Duodenal mucosa (tissue), 2 donors: Measurements from ENCODE around the gene LCE3B.

Experiments
- H3K27ac ChIP-seq: one replicate; pipeline ENCODE4 v1.7.0; 2013; ENCODE audit warnings: low read depth, low read length
- H3K27me3 ChIP-seq, 2 donors: one replicate each; pipeline ENCODE4 v1.7.0; 2013; ENCODE audit warnings: low read length in 2 of 2, control low read depth in 1 of 2; ENCODE audit not compliant: insufficient read depth in 2 of 2, control insufficient read depth in 1 of 2
- H3K36me3 ChIP-seq, 2 donors: one replicate each; pipeline ENCODE4 v1.7.0; 2013; ENCODE audit warnings: low read length in 2 of 2, control low read depth in 1 of 2; ENCODE audit not compliant: insufficient read depth in 2 of 2, control insufficient read depth in 1 of 2
- H3K4me1 ChIP-seq, 2 donors: one replicate each; pipeline ENCODE4 v1.7.0; 2013; ENCODE audit warnings: low read length in 2 of 2, control low read depth in 1 of 2; ENCODE audit not compliant: insufficient read depth in 2 of 2, control insufficient read depth in 1 of 2
- H3K4me3 ChIP-seq, 2 donors: one replicate each; pipeline ENCODE4 v1.7.0; 2013; ENCODE audit warnings: low read length in 2 of 2, low read depth in 1 of 2
- H3K9ac ChIP-seq, 2 donors: one replicate each; pipeline ENCODE4 v1.7.0; 2013; ENCODE audit warnings: low read length in 2 of 2, low read depth in 1 of 2
- H3K9me3 ChIP-seq, 2 donors: one replicate each; pipeline ENCODE4 v1.7.0; 2013; ENCODE audit warnings: low read length in 2 of 2, control low read depth in 1 of 2; ENCODE audit not compliant: control insufficient read depth in 1 of 2

Gene LCE3B

DNA sequence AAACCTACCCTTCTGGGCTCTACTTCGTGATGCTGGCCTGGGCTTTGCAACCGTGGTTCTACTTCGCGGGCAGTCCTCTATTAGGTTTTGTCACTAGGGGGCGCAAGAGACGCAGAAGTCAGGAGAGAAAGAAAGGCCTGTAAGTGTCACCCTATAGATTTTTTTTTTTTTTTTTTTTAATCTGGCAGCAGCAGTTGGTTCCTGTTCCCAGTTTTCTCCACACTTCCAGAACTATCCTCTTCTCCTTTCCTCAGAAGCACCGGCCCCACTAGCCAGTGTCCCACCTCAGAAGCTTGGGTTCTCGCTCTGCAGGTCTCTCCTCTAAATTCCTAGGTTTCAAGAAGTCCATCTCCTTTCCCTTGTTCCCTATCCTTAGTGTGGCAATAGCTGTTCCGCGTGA lies 40.5 kb downstream of the LCE3B start:
- peaks cover 0 to 3% of the 10 kb centered on the region in 2 donors for H3K27me3 ChIP-seq
- no peak overlapping the region for H3K9ac ChIP-seq
- no peak overlapping the region for H3K4me3 ChIP-seq
- no peak overlapping the region for H3K27ac ChIP-seq
- H3K9me3 ChIP-seq, result no peaks in the 10 kb centered on the region
- no peaks in the 10 kb centered on the region for H3K36me3 ChIP-seq
- no peaks in the 10 kb centered on the region for H3K4me1 ChIP-seq

DNA sequence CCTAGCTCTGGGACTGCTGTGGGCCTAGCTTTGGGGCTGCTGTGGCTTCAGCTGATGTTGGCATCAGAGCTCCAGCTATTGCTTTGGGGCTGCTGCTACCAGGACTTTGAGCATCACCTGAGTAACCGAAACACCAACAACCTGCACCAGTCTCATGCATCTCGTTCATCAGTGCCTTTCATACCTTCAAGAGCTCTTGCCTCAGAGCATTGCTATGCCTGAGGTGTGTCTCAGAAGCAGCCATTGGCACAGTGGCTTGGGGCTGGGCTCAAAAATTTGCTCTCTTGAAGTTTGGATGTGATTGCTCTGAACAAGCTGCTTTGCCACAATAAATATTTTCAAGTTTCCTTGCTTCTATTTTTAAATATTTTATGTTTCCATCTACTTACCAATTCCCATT lies 42.8 kb downstream of the LCE3B start:
- H3K27ac ChIP-seq, result no peak overlapping the region
- no peaks in the 10 kb centered on the region for H3K9me3 ChIP-seq
- H3K9ac ChIP-seq, result no peak overlapping the region
- no peak overlapping the region for H3K4me3 ChIP-seq
- H3K4me1 ChIP-seq, result no peaks in the 10 kb centered on the region
- no peaks in the 10 kb centered on the region for H3K36me3 ChIP-seq
- peaks cover 0 to 3% of the 10 kb centered on the region in 2 donors for H3K27me3 ChIP-seq

DNA sequence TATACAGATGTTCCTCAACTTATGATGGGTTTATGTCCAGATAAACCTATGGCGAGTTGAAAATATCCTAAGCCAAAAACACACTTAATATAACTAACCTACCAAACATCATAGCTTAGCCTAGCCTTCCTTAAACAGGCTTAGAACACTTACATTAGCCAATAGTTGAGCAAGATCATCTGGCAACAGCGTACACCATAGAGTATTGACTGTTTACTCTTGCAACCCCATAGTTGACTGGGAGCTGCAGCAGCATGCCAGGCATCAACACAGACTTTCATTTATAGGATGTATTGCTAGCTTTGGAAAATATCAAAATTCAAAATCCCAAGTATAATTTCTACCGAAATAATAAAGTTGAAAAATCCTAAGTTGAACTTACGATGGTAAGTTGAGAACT lies 44.1 kb downstream of the LCE3B start:
- no peaks in the 10 kb centered on the region for H3K9me3 ChIP-seq
- H3K9ac ChIP-seq, result no peak overlapping the region
- H3K4me1 ChIP-seq, result no peaks in the 10 kb centered on the region
- H3K27me3 ChIP-seq, result peaks cover 0 to under 1% of the 10 kb centered on the region in 2 donors
- H3K27ac ChIP-seq, result no peak overlapping the region
- no peak overlapping the region for H3K4me3 ChIP-seq
- no peaks in the 10 kb centered on the region for H3K36me3 ChIP-seq

DNA sequence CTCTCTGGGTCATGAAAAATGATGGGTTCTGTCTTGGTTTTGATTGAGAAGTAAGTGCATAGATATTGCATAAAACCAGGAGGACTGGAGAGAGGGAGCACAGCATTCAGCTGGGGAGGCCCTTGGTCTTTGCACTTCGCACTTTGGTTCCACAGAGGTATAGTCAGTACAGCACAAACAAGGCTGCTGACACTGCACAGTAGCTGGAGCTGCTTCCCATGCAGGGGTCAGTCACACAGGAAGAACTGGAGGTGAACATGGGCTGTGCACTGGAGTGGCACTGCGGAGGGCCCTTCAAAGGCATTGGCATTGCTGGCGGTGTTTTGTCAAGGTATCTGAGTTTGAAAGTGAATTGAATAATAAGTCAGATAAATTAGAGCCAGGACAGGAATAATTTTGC lies 45.0 kb downstream of the LCE3B start:
- H3K4me3 ChIP-seq, result no peak overlapping the region
- no peaks in the 10 kb centered on the region for H3K4me1 ChIP-seq
- no peaks in the 10 kb centered on the region for H3K27me3 ChIP-seq
- H3K27ac ChIP-seq, result no peak overlapping the region
- H3K9me3 ChIP-seq, result no peaks in the 10 kb centered on the region
- H3K9ac ChIP-seq, result no peak overlapping the region
- no peaks in the 10 kb centered on the region for H3K36me3 ChIP-seq

DNA sequence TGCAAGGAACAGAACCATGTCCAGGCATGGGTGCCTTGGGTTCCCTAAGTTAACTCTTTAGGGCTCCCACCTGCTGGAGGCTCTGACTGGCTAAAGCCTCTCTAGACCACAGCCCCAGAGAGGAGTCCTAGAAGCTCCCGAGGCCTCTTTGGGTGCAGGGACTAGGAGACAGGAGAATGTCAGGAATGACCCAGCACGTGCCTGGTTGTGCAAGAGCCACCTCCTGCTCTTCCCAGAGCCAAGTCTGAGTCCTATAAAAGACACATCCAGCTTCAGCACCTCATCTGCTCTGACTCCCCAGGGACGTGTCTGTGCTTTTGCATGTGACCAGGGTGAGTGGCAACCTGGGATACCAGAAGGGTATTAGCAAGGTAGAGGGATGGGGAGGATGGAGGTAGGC lies 49.5 kb downstream of the LCE3B start, which contains the start of gene LCE2D:
Gene LCE2D (plus strand): TSS at position 283 of the 400 bp plus-strand sequence. CDS start 726 bp downstream, outside the sequence.
- no peaks in the 10 kb centered on the region for H3K9me3 ChIP-seq
- no peak within 1 kb of the TSS for H3K27ac ChIP-seq
- no peaks in the 10 kb centered on the region for H3K36me3 ChIP-seq
- no peak within 1 kb of the TSS for H3K9ac ChIP-seq
- H3K4me3 ChIP-seq, result no peak within 1 kb of the TSS
- no peaks in the 10 kb centered on the region for H3K4me1 ChIP-seq
- no peaks in the 10 kb centered on the region for H3K27me3 ChIP-seq
